ENCODE data around the gene SNTG2.
"Not testable (repeated sequence)": the region's sequence is repeated elsewhere in the genome, so short reads cannot be mapped to it uniquely, and the experiment has no call there.

SNTG2 gene

DNA sequence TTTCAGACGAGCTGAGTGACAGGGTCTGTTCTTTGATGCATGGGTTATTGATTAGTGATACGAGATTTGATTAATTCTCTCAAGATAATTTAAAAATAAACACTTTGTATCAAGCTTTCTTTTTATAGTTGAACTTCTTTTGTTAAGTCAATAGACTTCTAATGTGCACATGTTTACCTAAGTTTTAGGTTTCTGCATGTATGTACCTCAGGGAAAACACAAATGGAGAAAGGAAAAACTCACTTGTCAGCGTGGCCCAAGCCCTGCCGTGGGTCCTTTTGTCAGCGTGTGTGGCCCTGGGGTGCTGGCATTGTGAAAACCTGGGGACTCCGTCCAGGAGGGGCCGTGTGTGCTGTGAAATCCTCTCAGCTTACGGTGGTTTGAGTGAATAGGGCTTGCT, 153.7 kb downstream of the SNTG2 start:
- DNase-seq: no peak

DNA sequence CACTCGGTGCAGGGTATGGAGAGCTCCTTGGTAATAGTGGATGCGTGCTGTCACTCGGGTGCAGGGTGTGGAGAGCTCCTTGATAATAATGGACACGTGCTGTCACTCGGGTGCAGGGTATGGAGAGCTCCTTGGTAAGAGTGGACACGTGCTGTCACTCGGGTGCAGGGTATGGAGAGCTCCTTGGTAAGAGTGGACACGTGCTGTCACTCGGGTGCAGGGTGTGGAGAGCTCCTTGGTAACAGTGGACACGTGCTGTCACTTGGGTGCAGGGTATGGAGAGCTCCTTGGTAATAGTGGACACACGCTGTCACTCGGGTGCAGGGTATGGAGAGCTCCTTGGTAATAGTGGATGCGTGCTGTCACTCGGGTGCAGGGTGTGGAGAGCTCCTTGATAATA, 155.7 kb downstream of the SNTG2 start:
- DNase-seq: not testable (repeated sequence)

DNA sequence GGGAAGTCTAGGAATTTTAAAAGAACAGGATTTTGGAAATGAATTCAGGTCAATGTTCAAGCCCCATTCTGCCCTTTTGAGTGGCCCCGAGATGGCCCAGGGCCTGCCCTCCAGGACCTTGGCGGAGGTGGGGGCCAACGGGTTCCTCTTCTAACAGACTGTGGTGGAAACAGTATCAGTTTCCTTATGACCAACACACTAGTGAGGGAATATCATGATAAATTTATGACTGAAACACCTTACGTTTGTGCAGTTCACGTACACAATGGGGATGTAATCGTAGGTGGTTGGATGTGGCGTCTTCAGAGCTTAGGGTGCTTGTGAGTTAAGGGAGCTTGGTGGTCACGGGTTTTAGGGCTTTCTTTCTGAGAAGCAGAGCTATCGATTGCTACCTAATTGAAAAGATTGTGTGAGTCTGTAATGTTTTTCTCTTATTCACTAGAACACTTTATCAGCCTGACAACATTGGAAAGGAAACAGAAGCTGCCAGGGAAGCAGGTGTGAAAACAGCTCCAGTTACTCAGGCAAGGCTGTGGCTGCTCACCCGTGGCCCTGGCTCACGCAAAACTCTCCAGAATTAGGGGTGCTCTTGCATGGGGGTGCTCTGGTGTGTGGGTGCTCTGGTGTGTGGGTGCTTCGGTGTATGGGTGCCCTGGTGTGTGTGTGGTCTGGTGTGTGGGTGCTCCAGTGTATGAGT, 165.3 kb downstream of the SNTG2 start:
- no peak for DNase-seq

DNA sequence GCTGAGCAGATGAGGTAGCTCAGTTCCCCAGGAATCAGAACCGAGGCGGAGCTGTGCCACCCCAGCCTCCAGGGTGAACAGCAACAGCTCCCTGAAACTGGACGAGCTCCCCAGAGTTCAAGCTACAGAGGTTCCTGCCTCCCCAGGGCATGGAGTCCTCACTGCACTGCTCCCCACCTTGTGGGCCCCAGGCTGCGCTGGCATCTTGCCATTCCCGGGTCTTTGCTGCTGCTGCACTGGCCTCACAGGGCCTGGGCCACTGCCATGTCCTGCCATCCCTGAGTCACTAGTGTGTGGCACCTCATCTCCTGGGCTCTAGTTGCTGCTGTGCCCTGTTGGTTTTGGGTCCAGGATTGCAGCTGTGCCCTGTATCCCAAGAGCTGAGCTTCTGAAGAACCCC, 166.9 kb downstream of the SNTG2 start:
- DNase-seq: no peak

DNA sequence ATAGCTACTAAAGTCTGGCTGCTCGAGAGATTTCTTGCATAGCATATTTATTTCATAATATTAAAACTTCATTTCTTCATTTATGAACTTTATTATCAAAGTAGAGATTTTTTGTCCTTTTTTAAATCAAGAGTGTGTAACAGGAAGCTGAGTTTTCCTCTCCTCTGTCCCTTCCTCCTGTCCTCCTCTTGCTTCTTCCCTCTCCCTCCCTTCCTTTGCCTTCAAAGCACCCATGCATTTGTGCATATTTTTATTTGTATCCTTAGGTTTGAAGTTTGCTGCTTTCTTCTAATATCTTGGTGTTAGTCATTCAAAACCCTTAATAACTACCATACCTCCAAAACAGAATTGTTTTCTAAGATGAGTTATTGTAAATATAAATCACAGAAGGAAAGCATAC, 174.6 kb downstream of the SNTG2 start:
- DNase-seq: no peak

DNA sequence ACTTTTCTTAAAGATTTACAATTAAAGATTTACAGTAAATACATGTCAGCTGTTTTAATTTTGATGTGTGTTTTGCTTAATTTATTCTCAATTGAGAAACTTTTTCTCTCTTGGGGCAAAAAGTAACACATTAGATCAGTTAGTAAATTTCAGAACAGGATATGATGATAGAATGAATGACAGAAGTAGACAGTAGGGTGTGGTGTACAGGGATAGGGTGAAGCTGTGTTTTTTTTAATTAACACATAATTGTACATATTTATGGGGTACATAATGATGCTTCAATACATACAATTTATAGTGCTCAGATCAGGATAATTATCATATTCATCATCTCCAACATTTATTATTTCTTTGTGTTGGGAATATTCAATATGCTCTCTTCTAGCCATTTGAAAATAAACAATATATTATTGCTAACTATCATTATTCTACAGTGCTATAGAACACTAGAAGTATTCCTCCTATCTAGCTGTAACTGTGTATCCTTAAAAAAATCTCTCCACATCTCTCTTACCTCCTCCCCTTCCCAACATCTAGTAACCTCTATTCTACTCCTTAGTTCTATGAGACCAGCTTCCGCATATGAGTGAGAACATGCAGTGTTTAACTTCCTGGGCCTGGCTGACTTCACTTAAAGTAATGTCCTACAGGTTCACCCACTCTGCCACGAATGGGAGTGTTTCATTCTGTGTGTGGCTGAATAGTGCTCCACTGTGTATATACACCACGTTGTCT, 175.2 kb downstream of the SNTG2 start:
- no peak for DNase-seq

DNA sequence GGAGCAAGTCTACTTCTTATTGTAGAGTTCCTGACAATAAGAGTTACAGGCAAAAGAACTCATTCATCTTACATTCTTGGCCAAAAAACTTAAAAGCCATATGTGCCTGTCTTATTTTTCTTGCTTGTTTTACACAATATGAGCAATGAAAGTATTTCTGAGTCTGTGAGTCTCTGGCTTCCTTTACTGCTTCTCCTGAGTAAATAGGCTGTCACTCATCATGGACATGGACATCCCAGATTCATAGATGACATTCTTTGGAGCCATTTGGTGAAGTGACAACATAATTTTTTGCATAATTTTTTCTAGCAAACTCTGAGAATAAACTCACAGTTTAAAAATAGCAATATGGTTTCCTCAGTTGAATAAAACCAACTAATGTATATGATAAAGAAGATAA, 179.3 kb downstream of the SNTG2 start:
- no peak for DNase-seq

DNA sequence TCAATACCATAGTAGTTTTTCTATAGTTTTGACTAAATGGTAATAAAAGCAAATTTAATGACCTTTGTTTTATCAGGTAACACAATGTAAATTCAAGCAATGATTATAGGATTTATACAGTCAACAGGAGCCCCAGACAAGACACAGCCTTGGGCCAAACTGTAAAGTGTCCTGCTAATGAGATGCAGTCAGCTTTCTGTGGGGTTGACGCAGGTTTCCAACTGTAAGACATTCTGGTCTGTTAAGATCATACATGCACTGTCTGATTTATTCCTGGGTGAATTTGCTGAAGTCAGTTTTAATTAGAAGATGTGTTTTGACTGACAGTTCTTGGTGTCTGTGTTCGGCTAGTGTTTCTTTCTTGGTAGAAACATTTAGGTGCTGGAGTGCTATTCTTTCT, 180.3 kb downstream of the SNTG2 start:
- DNase-seq: no peak

DNA sequence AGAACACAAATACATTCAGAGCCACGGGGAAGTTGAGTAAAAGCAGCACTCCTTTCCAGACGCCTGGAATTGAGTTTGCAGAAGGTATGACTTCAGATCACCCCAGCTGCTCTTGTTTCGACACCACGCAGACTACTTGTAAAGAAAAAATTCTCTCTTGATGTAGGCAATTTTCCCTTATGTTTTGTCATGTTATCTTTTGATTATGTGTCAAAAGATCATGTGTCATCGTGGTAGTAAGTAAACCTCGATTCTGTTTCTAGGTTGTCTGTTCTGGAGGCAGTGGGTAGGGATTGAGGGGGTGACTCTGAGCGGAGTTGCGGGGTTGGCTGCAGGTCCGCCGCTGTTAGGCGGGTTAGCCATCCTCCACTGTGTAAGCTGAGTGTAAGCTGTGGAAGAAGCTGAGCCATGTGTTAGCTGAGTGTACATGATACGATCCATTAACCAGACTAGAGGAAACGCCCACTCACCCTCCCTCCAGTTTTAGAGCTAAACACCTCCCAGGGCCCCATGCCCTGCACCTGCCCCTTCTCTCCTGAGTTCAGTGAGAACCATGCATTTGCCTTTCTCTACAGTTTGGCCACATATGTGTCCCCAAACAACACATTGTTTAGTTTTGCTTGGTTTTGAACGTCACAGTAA, 181.8 kb downstream of the SNTG2 start:
- DNase-seq: no peak

DNA sequence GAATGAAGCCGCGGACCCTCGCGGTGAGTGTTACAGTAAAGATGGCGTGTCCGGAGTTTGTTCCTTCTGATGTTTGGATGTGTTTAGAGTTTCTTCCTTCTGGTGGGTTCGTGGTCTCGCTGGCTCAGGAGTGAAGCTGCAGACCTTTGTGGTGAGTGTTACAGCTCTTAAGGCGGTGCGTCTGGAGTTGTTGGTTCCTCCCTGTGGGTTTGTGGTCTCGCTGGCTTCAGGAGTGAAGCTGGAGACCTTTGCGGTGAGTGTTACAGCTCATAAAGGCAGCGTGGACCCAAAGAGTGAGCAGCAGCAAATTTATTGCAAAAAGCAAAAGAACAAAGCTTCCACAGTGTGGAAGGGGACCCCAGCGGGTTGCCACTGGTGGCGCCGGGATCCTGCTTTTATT, 183.2 kb downstream of the SNTG2 start:
- DNase-seq: not testable (repeated sequence)

DNA sequence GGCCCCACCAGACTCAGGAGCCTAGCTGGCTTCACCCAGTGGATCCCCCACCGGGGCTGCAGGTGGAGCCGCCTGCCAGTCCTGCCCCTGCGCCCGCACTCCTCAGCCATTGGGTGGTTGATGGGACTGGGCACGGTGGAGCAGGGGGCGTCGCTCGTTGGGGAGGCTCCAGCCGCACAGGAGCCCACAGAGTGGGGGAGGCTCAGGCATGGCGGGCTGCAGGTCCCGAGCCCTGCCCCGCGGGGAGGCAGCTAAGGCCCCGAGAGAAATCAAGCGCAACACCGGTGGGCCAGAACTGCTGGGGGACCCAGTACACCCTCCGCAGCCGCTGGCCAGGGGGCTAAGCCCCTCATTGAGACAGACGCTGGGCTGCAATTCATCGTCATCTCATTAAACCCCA, 184.0 kb downstream of the SNTG2 start:
- no peak for DNase-seq

DNA sequence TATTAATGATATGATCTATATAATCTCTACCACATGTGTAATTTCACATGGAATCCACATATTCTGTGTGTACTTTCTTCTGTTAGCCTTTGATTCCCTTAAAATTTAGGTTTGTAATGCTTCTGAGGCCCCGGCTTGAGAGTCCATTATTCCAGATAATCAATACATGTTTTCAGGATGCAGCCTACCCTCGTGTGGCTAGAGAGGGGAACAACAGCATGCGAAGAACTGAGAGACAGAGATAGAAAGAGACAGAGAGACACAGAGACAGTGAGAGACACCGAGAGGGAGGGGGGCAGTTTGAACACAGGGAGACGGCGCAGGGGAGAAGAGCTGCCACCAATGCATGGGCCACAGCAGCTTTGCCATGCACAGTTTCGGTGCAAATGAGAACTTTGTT, 185.4 kb downstream of the SNTG2 start:
- no peak for DNase-seq

DNA sequence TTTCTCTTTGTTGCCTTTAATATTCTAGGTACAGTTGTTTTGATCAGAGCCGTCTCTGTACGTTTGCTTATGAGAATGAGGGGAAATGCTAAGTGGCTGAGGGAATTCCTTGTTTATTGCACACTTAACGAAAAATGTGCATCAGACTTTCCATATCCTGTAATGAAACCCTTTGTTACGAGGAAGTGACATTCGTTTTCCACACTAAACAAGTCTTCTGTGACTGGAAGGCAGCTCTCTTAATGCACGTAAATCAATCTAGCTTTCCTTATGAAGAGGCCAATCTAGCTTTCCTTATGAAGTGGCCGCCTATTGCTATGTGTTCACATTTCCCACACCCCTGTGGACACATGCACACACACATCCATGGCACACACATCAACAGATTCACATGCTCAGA, 186.2 kb downstream of the SNTG2 start:
- no peak for DNase-seq

DNA sequence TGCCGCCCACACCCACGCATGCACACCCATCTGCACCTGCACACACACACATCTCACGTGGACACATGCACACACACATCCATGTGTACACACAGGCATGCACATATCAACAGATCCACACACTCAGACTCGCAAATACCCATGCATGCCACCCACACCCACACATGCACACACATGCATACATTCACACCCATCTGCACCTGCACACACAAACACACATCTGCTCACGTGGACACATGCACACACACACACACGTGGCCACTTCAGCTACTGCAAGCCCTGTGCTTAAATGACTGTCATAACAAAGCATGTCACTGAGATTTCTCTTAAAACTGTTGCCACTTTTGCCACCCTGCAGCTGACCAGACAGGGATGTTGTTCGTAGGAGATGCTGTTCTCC, 186.6 kb downstream of the SNTG2 start:
- DNase-seq: no peak

DNA sequence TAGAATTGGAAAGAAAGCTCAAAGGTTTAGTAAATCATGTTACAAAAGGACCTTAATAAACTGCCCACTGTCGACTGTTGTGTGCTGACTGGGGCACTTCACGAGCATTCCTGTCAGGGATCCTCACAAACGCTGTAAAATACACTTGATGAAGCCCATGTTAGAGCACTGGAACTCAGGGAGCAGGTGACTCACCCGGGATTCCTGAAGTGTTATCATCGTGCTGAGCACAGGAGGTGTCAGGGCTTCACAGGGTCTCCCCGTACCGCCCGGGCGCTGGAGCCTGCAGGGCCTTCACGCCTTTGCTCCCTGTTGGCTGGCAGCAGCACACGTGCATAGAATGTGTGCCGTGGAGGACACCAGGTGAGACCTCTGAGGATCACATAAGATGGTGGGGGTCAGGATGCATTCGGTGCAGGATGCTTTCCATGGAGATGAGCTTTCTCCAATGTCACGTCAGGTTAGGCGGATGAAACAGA, 187.3 kb downstream of the SNTG2 start:
- no peak for DNase-seq

DNA sequence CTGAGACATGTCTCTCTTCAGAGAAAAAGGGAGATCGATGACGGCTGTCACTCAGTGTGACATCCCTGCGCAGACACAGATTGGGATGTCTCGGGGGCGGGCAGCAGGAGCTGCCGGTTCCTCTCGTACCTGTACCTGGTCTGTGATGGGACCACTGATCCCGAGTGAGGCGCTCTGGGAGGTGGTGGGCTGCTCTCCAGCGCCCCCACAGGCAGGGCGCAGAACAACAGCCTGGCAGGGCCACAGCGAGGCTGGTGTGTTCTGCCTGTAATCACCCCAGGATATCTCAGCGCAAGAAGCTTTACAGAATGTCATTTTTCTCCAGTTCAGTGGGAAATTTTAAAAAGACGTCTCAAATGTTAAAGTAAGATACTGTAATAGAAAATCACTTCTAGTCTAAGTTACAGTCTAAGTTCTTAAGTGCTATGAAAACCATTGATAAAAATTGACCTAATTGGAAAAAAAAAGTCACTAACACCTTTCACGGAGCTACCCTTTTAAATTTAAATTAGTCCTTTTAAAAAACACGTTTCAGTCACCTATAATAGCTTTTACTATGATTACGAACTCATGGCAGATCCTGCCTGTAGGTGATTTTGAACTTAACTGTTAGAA, 189.8 kb downstream of the SNTG2 start:
- DNase-seq: no peak

DNA sequence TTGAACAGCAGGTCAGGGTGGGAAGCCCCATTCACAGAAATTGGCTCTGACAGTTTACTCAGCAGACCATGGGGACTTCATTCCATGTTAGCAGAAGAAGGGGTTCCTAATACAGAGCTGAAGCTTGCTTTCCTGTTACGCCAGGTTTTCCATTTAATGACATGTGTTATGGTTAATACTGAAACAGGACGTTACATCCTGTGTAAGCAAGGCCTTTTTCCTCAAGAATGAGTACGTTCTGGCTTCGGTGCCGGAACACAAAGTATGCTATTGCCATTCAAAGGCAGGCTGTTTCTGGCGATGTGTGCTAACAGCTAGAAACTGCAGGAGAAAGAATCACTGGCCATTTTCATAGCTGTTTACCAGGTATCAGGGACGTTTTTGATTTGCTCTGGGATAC, 190.4 kb downstream of the SNTG2 start:
- no peak for DNase-seq

DNA sequence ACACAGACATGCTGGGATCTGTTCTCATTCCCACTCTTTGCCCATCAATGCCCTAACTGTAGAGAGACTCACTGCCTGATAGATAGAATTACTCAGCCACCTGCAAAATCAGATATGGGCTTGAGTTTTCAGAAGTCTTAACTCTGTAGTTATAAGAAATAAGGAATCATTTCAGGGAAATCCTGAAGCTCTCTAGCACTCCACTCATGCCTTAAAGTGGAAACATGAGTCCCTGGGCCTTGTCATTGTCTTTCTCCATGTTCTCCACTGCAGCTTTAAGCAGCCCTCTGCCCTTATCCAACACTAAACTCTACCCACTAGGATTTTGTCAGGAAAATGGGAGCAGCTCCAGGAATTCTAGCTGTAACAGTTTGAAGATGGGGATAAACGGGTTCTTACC, 192.5 kb downstream of the SNTG2 start:
- DNase-seq: no peak

DNA sequence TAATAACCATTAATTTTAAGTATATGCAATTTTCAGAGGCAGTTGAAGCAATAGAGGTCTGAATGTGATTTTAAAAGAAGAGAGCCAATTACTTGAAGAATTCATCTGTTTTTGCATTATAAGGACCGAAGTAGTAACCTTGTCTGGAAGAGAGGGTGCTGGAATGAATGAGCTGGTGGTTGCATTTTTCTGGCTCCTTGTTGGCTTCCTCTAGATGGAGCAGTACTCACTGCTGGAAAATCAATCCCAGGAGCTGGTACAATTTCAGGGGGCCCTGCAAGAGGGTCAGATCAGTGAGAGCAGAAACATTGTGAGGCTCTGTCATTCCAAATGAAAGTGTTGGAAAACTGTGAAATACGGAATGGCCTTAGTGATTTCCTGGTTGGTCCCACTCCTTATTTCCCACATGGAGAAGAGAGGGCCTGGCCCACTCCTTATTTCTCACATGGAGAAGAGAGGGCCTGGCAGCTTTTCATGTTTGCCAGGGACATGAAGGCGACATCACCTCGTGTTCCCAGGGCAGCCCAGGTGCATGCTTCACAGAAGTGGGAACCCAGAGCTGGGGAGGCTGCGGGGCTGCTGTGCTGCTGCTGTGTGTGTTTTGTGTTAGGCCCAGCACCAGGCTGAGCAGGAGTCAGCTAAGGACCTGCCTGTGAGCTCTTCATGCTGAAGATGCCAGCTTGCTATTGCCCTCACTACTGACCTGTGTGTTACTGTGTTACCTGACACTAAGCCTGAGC, 197.4 kb downstream of the SNTG2 start:
- no peak for DNase-seq

DNA sequence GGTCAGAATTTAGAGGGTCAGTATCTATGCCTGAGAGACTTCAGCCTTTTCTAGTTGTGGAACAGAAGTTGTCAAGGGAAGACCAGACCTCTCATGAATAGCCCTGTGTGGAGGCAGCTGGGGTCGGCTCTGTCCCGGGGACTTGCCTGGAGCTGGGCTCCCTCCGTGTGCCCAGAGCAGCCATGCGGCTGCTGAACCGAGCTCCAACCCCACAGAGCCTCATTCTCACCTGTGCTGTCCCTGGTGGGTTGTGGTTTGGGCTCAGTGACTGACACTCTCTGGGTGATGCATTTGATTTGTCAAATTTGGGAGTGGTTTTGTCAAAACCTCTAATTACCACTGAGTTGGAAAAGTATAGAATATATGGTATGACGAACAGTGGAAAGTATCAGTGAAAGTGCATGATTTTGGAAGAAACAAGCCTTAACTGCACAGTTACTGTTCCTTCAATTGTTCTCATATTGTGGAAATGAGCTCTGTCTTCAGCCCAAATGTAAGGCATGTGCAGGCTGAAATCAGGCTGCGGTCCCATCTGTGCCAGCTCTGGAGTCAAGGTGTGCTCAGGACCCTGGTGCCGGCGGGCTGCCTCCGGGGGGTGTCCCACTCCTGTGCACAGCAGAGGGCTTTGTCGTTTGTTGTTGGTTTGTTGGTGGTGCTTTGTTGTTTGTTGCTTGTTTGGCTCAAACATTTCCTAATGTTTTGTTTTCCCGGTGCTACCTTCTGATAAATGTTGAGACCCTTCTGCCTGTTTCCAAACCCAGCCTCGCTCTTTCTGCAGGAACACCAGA, 200.3 kb downstream of the SNTG2 start:
- DNase-seq: no peak

DNA sequence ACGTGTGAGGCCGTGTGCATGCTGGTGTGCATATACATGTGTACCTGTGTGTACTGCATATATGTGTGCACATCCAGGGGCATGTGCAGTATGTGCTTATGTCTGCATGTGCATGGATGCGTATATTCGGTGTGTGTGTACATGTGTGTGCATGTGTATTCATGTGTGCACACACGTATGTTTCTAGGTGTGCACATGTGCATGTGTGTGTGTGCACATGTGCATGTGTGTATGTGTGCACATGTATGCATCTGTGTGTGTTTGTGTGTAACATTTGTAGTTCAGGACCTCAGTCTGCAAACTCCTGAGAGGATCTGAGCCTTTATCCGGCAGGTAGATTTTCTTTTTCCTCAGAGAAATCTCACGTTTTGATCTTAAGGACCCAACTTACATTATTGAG, 201.7 kb downstream of the SNTG2 start:
- DNase-seq: no peak

DNA sequence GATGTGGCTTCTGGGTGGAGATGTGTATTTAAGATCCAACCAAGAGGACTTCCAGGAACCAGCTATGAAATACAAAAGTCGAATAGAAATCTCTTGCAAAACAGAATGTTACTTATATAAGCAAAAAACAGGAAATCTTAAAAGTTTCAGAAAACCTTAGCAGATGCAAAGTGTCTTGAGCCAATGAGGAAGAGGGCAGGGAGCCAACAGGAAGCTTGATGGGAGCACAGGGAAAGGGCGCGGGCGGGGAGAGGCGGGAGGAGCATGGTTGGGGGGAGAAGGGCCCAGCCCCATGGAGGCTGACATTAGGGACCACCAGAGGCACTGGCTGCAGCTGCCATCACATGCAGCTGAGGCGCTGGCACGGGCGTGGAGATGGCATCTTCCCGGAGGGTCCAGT, 203.3 kb downstream of the SNTG2 start:
- DNase-seq: no peak

Data from NCI-H1694 (cell line).